Raji (cell line): ENCODE results near the gene TLX1.

Experiments
- POLR2A ChIP-seq: IDR thresholded peaks from 2 replicates; pipeline ENCODE4 v1.6.1; 2011; ENCODE audit warnings: low read depth, low read length, control low read depth; ENCODE audit not compliant: insufficient read depth

The TLX1 gene

GRCh38 chr10:101137271-101137670 is 6.2 kb downstream of the TLX1 start:
- no peak for TF ChIP-seq POLR2A

- no peak for TF ChIP-seq POLR2A
These were observed 7.8 kb downstream of the TLX1 start for GRCh38 chr10:101138788-101139420.

GRCh38 chr10:101139421-101139911 is 8.4 kb downstream of the TLX1 start:
- no peak for TF ChIP-seq POLR2A

GRCh38 chr10:101140084-101140949 is 9.2 kb downstream of the TLX1 start:
- TF ChIP-seq POLR2A: no peak

GRCh38 chr10:101140950-101141615 is 10.0 kb downstream of the TLX1 start:
- no peak for TF ChIP-seq POLR2A

- TF ChIP-seq POLR2A: no peak
These were observed 10.8 kb downstream of the TLX1 start for GRCh38 chr10:101141616-101142532.

GRCh38 chr10:101142533-101143344 is 11.6 kb downstream of the TLX1 start:
- TF ChIP-seq POLR2A: no peak

- no peak for TF ChIP-seq POLR2A
These were observed 12.2 kb downstream of the TLX1 start for GRCh38 chr10:101143345-101143630.

GRCh38 chr10:101144053-101144452 is 13.0 kb downstream of the TLX1 start:
- TF ChIP-seq POLR2A: no peak

GRCh38 chr10:101145145-101145544 is 14.0 kb downstream of the TLX1 start:
- TF ChIP-seq POLR2A: no peak

GRCh38 chr10:101145750-101146391 is 14.8 kb downstream of the TLX1 start:
- TF ChIP-seq POLR2A: no peak

GRCh38 chr10:101146392-101147251 is 15.5 kb downstream of the TLX1 start:
- TF ChIP-seq POLR2A: no peak

- no peak for TF ChIP-seq POLR2A
These were observed 20.3 kb downstream of the TLX1 start for GRCh38 chr10:101151395-101151794.
